HUES6 (cell line): Measurements from ENCODE around the gene PCDHGA5.
"Not testable (repeated sequence)": the region's sequence is repeated elsewhere in the genome, so short reads cannot be mapped to it uniquely, and the experiment has no call there.

ENCODE experiments used
- H3K27ac ChIP-seq: 2 replicates; pipeline ENCODE4 v1.7.0; 2013; ENCODE audit warnings: low read depth, mild to moderate bottlenecking, low read length, inconsistent platforms
- H3K27me3 ChIP-seq: 2 replicates; pipeline ENCODE4 v1.6.1; 2013; ENCODE audit warnings: low read length; ENCODE audit not compliant: control insufficient read depth, insufficient read depth
- H3K36me3 ChIP-seq: 2 replicates; pipeline ENCODE4 v1.6.1; 2013; ENCODE audit warnings: low read length; ENCODE audit not compliant: control insufficient read depth, insufficient read depth
- H3K4me1 ChIP-seq: 2 replicates; pipeline ENCODE4 v1.6.1; 2013; ENCODE audit warnings: low read length; ENCODE audit not compliant: control insufficient read depth, insufficient read depth
- H3K4me3 ChIP-seq: 2 replicates; pipeline ENCODE4 v1.5.1; 2013; ENCODE audit warnings: low read depth, low read length
- H3K9ac ChIP-seq: one replicate; pipeline ENCODE4 v1.6.1; 2013; ENCODE audit warnings: mild to moderate bottlenecking, low read length
- H3K9me3 ChIP-seq: 2 replicates; pipeline ENCODE4 v1.6.1; 2013; ENCODE audit warnings: low read depth, low read length; ENCODE audit not compliant: control insufficient read depth, insufficient read depth

Gene PCDHGA5

GRCh38 chr5:141338538-141339306 is 25.2 kb upstream of the PCDHGA5 start, which contains the start of gene PCDHGA2:
Gene PCDHGA2 (plus strand): TSS chr5:141338760.
- Histone ChIP-seq H3K9me3 (peaks cover 34% of the 10 kb centered on the region), H3K27me3 (no peaks in the 10 kb centered on the region), H3K27ac (no peak within 1 kb of the TSS), H3K9ac (no peak within 1 kb of the TSS), H3K4me3 (0 out of 2 replicates have a peak within 1 kb of the TSS, but pooled peaks have one; percentile 25), H3K36me3 (no peaks in the 10 kb centered on the region), H3K4me1 (no peaks in the 10 kb centered on the region)

DNA sequence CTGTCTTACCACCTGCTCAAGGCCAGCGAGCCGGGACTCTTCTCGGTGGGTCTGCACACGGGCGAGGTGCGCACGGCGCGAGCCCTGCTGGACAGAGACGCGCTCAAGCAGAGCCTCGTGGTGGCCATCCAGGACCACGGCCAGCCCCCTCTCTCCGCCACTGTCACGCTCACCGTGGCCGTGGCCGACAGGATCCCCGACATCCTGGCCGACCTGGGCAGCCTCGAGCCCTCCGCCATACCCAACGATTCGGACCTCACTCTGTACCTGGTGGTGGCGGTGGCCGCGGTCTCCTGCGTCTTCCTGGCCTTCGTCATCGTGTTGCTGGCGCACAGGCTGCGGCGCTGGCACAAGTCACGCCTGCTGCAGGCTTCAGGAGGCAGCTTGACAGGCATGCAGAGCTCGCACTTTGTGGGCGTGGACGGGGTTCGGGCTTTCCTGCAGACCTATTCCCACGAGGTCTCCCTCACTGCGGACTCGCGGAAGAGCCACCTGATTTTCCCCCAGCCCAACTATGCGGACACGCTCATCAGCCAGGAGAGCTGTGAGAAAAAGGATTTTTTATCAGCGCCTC is 23.1 kb upstream of the PCDHGA5 start:
- not testable (repeated sequence) for H3K4me1 ChIP-seq, H3K27ac ChIP-seq, H3K4me3 ChIP-seq, H3K9ac ChIP-seq, H3K36me3 ChIP-seq, H3K27me3 ChIP-seq
- peaks cover 49% of the 10 kb centered on the region for H3K9me3 ChIP-seq

DNA sequence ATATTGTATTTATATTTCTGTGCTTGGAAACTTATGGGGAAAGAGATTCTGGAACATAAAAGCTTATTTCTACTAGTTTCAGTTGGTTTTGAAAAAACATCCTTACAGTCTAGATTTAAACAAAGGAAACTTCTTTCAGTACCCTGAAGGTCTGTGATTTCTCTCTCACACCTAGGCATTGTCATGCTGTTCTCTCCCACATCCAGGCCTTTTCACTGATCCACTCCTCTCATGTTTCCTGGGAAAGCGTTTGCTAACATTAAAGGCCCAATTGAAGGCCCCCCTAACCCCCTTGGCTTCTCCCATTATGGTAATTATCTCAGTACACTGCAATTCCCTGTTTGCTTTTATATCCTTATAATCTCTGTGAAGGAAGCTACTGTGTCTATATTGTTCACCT is 21.2 kb upstream of the PCDHGA5 start:
- H3K36me3 ChIP-seq, result no peaks in the 10 kb centered on the region
- H3K27ac ChIP-seq, result no peak overlapping the region
- H3K9ac ChIP-seq, result no peak overlapping the region
- no peaks in the 10 kb centered on the region for H3K27me3 ChIP-seq
- H3K4me3 ChIP-seq, result no peak overlapping the region
- H3K9me3 ChIP-seq, result peaks cover 49% of the 10 kb centered on the region
- H3K4me1 ChIP-seq, result no peaks in the 10 kb centered on the region

DNA sequence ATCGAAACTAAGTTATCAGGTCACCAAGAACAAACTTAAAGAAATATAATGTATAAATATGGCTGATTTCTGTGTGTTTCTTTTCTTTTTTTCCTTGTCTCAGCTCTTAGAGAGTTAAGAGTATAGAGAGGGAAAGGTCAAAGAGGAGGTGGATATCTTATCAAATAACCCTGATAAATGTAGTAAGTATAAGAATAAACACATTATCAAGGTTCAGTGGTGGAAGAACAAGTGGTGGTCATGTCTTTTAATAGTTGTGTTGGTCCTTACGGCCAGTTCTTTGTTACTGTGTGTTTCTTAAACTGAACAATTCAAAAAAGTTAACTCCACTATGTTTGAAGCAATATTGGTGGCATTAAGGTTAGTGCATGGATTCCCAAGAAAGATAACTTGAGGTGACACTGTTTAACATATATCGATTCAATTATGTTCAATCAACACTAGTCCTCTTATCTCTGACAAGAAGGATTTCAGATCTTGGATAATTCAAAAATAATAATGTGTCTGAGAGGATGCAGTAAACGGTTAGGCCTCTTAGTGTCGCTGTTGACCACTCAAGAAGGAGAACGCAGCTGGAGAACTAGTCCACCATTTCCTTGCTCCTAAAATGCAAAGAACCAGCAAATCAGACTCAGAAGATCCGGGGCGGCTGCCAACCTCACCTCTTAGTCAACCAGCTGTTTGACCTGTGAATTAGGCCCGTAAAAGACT is 20.6 kb upstream of the PCDHGA5 start, which contains the start of gene PCDHGA3:
TSS of gene PCDHGA3 (plus strand) at position 588 of the 711 bp plus-strand sequence. CDS start 205 bp downstream, outside the sequence.
- H3K9ac ChIP-seq, result no peak within 1 kb of the TSS
- peak within 1 kb of the TSS; percentile 46; the same call in 1 of the 2 replicates for H3K4me3 ChIP-seq
- H3K9me3 ChIP-seq, result peaks cover 45% of the 10 kb centered on the region
- H3K27me3 ChIP-seq, result no peaks in the 10 kb centered on the region
- no peaks in the 10 kb centered on the region for H3K36me3 ChIP-seq
- H3K4me1 ChIP-seq, result no peaks in the 10 kb centered on the region
- no peak within 1 kb of the TSS for H3K27ac ChIP-seq

DNA sequence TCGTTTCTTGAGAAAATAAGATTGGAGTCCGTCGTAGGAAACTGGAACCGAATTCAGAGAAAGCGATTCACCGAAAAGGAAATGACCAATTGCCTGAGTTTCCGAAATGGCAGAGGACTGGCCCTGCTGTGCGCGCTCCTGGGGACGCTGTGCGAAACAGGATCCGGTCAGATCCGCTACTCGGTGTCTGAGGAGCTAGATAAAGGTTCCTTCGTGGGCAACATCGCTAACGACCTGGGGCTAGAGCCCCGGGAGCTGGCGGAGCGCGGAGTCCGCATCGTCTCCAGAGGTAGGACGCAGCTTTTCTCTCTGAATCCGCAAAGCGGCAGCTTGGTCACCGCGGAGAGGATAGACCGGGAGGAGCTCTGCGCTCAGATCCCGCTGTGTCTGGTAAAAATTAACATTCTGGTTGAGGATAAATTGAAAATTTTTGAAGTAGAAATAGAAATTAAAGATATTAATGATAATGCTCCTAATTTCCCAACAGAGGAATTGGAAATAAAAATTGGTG is 20.0 kb upstream of the PCDHGA5 start:
- H3K4me3 ChIP-seq, result peak overlapping the region; percentile 46; the same call in 1 of the 2 replicates
- no peaks in the 10 kb centered on the region for H3K4me1 ChIP-seq
- H3K27me3 ChIP-seq, result no peaks in the 10 kb centered on the region
- peaks cover 41% of the 10 kb centered on the region for H3K9me3 ChIP-seq
- H3K27ac ChIP-seq, result no peak overlapping the region
- no peak overlapping the region for H3K9ac ChIP-seq
- H3K36me3 ChIP-seq, result no peaks in the 10 kb centered on the region

GRCh38 chr5:141345327-141345726 is 18.6 kb upstream of the PCDHGA5 start:
- Histone ChIP-seq H3K9me3 (peaks cover 31% of the 10 kb centered on the region), H3K4me3 (no peak overlapping the region), H3K27ac (no peak overlapping the region), H3K36me3 (no peaks in the 10 kb centered on the region), H3K9ac (no peak overlapping the region), H3K27me3 (no peaks in the 10 kb centered on the region), H3K4me1 (no peaks in the 10 kb centered on the region)

GRCh38 chr5:141346017-141346416 is 17.9 kb upstream of the PCDHGA5 start:
- H3K27me3 ChIP-seq, H3K27ac ChIP-seq, H3K4me3 ChIP-seq, H3K36me3 ChIP-seq, H3K4me1 ChIP-seq, H3K9ac ChIP-seq: not testable (repeated sequence)
- H3K9me3 ChIP-seq, result peaks cover 33% of the 10 kb centered on the region

- no peaks in the 10 kb centered on the region for H3K27me3 ChIP-seq
- H3K9ac ChIP-seq, result no peak within 1 kb of the TSS
- H3K36me3 ChIP-seq, result no peaks in the 10 kb centered on the region
- H3K9me3 ChIP-seq, result peaks cover 32% of the 10 kb centered on the region
- no peak within 1 kb of the TSS for H3K27ac ChIP-seq
- no peaks in the 10 kb centered on the region for H3K4me1 ChIP-seq
- H3K4me3 ChIP-seq, result peak within 1 kb of the TSS; percentile 47
Measured at GRCh38 chr5:141349917-141350619, 13.9 kb upstream of the PCDHGA5 start, which contains the start of gene PCDHGB1. Gene PCDHGB1 (plus strand): TSS chr5:141350099. CDS start chr5:141350261, 162 bp downstream.

DNA sequence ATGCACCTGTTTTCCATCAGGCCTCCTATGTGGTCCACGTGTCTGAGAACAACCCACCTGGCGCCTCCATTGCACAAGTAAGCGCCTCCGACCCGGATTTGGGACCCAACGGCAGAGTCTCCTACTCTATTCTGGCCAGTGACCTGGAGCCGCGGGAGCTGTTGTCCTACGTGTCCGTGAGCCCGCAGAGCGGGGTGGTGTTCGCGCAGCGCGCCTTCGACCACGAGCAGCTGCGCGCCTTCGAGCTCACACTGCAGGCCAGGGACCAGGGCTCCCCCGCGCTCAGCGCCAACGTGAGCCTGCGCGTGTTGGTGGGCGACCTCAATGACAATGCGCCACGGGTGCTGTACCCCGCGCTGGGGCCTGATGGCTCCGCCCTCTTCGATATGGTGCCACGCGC is 12.4 kb upstream of the PCDHGA5 start:
- Histone ChIP-seq H3K9ac (no peak overlapping the region), H3K4me1 (no peaks in the 10 kb centered on the region), H3K27me3 (no peaks in the 10 kb centered on the region), H3K9me3 (peaks cover 41% of the 10 kb centered on the region), H3K27ac (no peak overlapping the region), H3K4me3 (no peak overlapping the region), H3K36me3 (no peaks in the 10 kb centered on the region)

GRCh38 chr5:141354900-141355469 is 9.0 kb upstream of the PCDHGA5 start, which contains the start of gene PCDHGA4:
Gene PCDHGA4 (plus strand): TSS chr5:141355021. CDS start chr5:141355108, 87 bp downstream.
- no peak within 1 kb of the TSS for H3K27ac ChIP-seq
- no peak within 1 kb of the TSS for H3K9ac ChIP-seq
- peaks cover 48% of the 10 kb centered on the region for H3K9me3 ChIP-seq
- H3K36me3 ChIP-seq, result no peaks in the 10 kb centered on the region
- H3K27me3 ChIP-seq, result no peaks in the 10 kb centered on the region
- H3K4me1 ChIP-seq, result no peaks in the 10 kb centered on the region
- H3K4me3 ChIP-seq, result no peak within 1 kb of the TSS
